Activated B cell treated with CpG ODN at 0.5 μM for 24 hours (primary cell): ENCODE data around the gene SEC11C. TPM values are rescaled to one million over a fixed set of nuclear protein-coding genes. Genes with fewer than 3 reads are reported as not detected.

ENCODE experiments used
- ATAC-seq: fragments of 200-7000 bp; cut with Tn5 transposase; one replicate; pipeline ENCODE4 v1.10.0; 2021; ENCODE audit warnings: low read depth, mild to moderate bottlenecking, moderate library complexity
- CTCF ChIA-PET: fragments of 350-600 bp; sonication (Branson Sonifier 250); formaldehyde crosslinking; loops from one replicate; lab custom pipeline; 2021; ENCODE audit warnings: antibody characterized with exemption; lab: Charles Lee
- POLR2A ChIA-PET: fragments of 350-600 bp; sonication (Branson Sonifier 250); formaldehyde crosslinking; loops from one replicate; lab custom pipeline; 2021; ENCODE audit warnings: antibody characterized with exemption; lab: Charles Lee
- DNase-seq: peaks from one replicate; pipeline ENCODE4 v3.0.0; 2022
- H3K27ac Mint-ChIP-seq: one replicate; pipeline ENCODE4 v1.8.0; 2020; ENCODE audit warnings: mixed read lengths
- H3K27me3 Mint-ChIP-seq: one replicate; pipeline ENCODE4 v1.8.0; 2021; ENCODE audit warnings: mixed read lengths
- H3K36me3 Mint-ChIP-seq: one replicate; pipeline ENCODE4 v1.8.0; 2021; ENCODE audit warnings: low read depth, mixed read lengths
- H3K4me1 Mint-ChIP-seq: one replicate; pipeline ENCODE4 v1.8.0; 2021; ENCODE audit warnings: mixed read lengths
- H3K4me3 Mint-ChIP-seq: one replicate; pipeline ENCODE4 v1.8.0; 2020; ENCODE audit warnings: mild to moderate bottlenecking, mixed read lengths
- H3K9me3 Mint-ChIP-seq: one replicate; pipeline ENCODE4 v1.8.0; 2020; ENCODE audit warnings: mixed read lengths
- CTCF ChIP-seq: fragments of 200-600 bp; IDR thresholded peaks from one replicate; pipeline ENCODE4 v1.8.0; 2022; ENCODE audit warnings: antibody characterized with exemption, mild to moderate bottlenecking
- intact Hi-C: fragments of 100-400 bp; cut with micrococcal nuclease; formaldehyde crosslinking; loops from one replicate; pipeline ENCODE4 v1.15.1; 2024
- total RNA-seq: library from RNA; stranded (reverse); gene quantifications from 2 replicates; pipeline ENCODE4 v1.2.3, GENCODE V29; 2022

The SEC11C gene
- total RNA-seq, 1 donor from 2014 or later, result 112 TPM

- H3K9me3 Mint-ChIP-seq, result no peaks in the 10 kb centered on the region
- H3K27me3 Mint-ChIP-seq, result peaks cover 5% of the 10 kb centered on the region
- no peak overlapping the region for H3K4me3 Mint-ChIP-seq
- no peak overlapping the region for H3K27ac Mint-ChIP-seq
- DNase-seq, result no peak
- CTCF ChIA-PET, result no interaction called here
- no peaks in the 10 kb centered on the region for H3K36me3 Mint-ChIP-seq
- no peak for ATAC-seq
- H3K4me1 Mint-ChIP-seq, result no peaks in the 10 kb centered on the region
- POLR2A ChIA-PET, result no interaction called here
- no peak for TF ChIP-seq CTCF
- intact Hi-C loops, result no loop called here
These were observed 50.1 kb downstream of the SEC11C start for GRCh38 chr18:59189746-59190145.

DNA sequence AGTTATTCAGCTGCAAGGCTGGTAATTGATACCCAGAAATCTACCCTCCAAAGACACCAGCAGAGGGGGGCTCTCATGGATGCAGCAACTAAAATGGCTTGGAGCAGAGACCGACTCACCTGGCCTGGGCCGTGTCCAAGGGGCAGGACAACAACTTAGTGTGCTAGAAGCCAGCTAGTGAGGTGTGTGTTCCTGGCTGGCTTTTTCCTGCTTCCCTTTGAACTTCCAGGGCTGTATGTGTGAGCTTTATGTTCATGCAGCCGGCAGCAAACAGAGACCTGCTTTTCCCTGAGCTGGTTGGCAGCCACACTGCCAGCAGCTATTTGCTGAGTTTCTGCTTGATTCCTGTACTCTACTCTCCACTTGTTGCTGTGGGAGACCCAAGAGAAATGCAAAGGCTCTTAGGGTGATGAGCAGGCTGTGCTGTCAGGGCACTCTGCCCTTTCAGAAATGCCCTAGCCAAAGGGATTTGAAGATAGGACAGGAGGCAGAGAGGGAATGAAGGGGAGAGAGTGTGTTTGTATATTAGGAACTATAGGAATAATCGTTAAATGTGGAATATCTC lies 56.6 kb downstream of the SEC11C start:
- H3K4me1 Mint-ChIP-seq, result no peaks in the 10 kb centered on the region
- ChIA-PET CTCF (interaction anchor here (0.7 kb wide), 1 partner anchor 8 kb away, joined by 3 read pairs; no protein-coding TSS in a partner anchor), POLR2A (no interaction called here)
- no peaks in the 10 kb centered on the region for H3K9me3 Mint-ChIP-seq
- no peak overlapping the region for H3K4me3 Mint-ChIP-seq
- no peak overlapping the region for H3K27ac Mint-ChIP-seq
- no peak for TF ChIP-seq CTCF
- no peak for DNase-seq
- intact Hi-C loops, result no loop called here
- H3K27me3 Mint-ChIP-seq, result peaks cover 28% of the 10 kb centered on the region
- H3K36me3 Mint-ChIP-seq, result no peaks in the 10 kb centered on the region
- ATAC-seq, result no peak

DNA sequence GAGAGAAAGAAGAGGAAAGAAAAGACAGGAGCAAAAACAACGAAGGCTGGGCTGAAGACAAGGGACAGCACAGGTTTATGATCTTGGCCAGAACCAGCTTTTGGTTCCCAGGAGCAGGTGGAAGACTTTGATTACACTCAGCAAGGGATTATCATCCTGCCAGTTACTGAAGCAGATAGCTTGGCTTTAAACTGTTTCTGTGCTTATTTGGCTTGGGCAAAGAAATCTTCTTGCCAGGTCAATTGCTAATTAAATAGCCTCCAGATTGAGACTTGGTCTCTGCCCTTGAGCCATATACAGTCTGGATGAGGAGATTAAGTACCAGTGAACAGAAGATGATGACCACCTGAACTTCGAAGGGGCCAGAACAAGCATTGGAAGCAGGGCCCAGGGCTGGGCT lies 58.0 kb downstream of the SEC11C start:
- no peaks in the 10 kb centered on the region for H3K4me1 Mint-ChIP-seq
- no peak for ATAC-seq
- no peak overlapping the region for H3K27ac Mint-ChIP-seq
- ChIA-PET POLR2A (no interaction called here), CTCF (no interaction called here)
- peaks cover 28% of the 10 kb centered on the region for H3K27me3 Mint-ChIP-seq
- no peak overlapping the region for H3K4me3 Mint-ChIP-seq
- intact Hi-C loops, result no loop called here
- no peaks in the 10 kb centered on the region for H3K9me3 Mint-ChIP-seq
- TF ChIP-seq CTCF, result no peak
- DNase-seq, result no peak
- H3K36me3 Mint-ChIP-seq, result no peaks in the 10 kb centered on the region

DNA sequence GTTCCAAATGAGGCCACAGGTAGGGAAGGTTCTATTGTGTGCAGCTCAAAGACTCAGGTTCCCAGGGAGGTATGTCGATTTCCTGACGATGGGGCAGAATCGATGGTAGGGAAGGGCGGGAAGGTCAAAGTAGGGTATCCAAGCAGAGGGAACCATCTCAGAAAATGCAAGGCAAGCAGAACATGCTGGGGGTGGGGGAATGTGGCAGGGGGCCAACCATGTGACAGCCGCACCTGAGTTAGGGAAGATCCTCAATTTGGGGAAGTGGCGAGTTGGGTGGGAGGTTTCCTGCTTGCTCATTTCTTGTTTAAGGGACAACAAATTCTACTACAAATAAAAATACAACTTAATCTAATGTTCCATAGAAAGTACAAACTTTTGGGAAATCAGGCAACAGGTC lies 58.5 kb downstream of the SEC11C start:
- peaks cover 31% of the 10 kb centered on the region for H3K27me3 Mint-ChIP-seq
- no peak for TF ChIP-seq CTCF
- intact Hi-C loops, result no loop called here
- no peaks in the 10 kb centered on the region for H3K36me3 Mint-ChIP-seq
- no peak for ATAC-seq
- no peaks in the 10 kb centered on the region for H3K9me3 Mint-ChIP-seq
- no peak for DNase-seq
- POLR2A ChIA-PET, result no interaction called here
- no peak overlapping the region for H3K4me3 Mint-ChIP-seq
- H3K27ac Mint-ChIP-seq, result no peak overlapping the region
- no peaks in the 10 kb centered on the region for H3K4me1 Mint-ChIP-seq
- CTCF ChIA-PET, result no interaction called here

DNA sequence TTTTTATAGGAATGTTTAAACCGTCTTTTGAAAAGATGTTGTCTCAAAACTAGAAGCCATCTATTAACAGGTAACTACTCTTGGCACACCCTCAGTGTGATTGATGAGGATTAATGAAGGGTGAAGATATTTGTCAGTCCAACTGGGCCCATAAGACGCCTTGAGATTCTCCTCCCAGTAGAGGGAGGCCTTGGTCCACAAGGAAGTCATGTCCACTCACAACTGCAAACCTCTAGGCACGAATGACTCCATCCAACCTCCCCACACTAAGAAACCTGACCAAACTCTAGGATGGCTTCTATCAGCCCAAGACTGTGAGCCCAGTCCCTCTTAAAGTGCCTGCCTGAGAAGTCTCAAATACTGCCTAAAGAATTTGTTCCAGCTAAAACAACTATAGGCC lies 61.1 kb downstream of the SEC11C start:
- no peaks in the 10 kb centered on the region for H3K36me3 Mint-ChIP-seq
- no peak for TF ChIP-seq CTCF
- peaks cover 24% of the 10 kb centered on the region for H3K27me3 Mint-ChIP-seq
- intact Hi-C loops, result no loop called here
- H3K27ac Mint-ChIP-seq, result no peak overlapping the region
- no peaks in the 10 kb centered on the region for H3K9me3 Mint-ChIP-seq
- ATAC-seq (no peak), DNase-seq (no peak)
- no peak overlapping the region for H3K4me3 Mint-ChIP-seq
- no peaks in the 10 kb centered on the region for H3K4me1 Mint-ChIP-seq
- ChIA-PET POLR2A (no interaction called here), CTCF (no interaction called here)
